UCSD-AML1 (cell line): ENCODE measurements around the gene UVRAG.

ENCODE experiments used
- DNase-seq: peaks from one replicate; lab custom pipeline; 2025; ENCODE audit not compliant: unreplicated experiment; lab: John Stamatoyannopoulos, UW

UVRAG gene

GRCh38 chr11:75814677-75815344, at the start of gene UVRAG:
TSS of gene UVRAG (plus strand) at chr11:75815210. CDS start at chr11:75815408, 198 bp downstream.
- peak; percentile 98 for DNase-seq

GRCh38 chr11:75766443-75767227, 48.4 kb upstream of the UVRAG start:
- DNase-seq: no peak

GRCh38 chr11:75767228-75767572, 47.8 kb upstream of the UVRAG start:
- no peak for DNase-seq

- DNase-seq: no peak
Measured at GRCh38 chr11:75767793-75768111, 47.3 kb upstream of the UVRAG start.

- peak; percentile 62 for DNase-seq
Measured at GRCh38 chr11:75768112-75768908, 46.7 kb upstream of the UVRAG start, which contains the start of gene DGAT2. TSS of gene DGAT2 (plus strand) at chr11:75768778. CDS start at chr11:75768992, 214 bp downstream.

- no peak for DNase-seq
Measured at GRCh38 chr11:75768909-75769771, 45.9 kb upstream of the UVRAG start.

GRCh38 chr11:75770102-75770501, 44.9 kb upstream of the UVRAG start:
- no peak for DNase-seq

GRCh38 chr11:75771646-75772410, 43.2 kb upstream of the UVRAG start:
- DNase-seq: no peak

GRCh38 chr11:75773595-75774353, 41.2 kb upstream of the UVRAG start:
- DNase-seq: no peak

- DNase-seq: no peak
Measured at GRCh38 chr11:75775056-75775455, 40.0 kb upstream of the UVRAG start.

- DNase-seq: no peak
Measured at GRCh38 chr11:75776546-75776945, 38.5 kb upstream of the UVRAG start.

- no peak for DNase-seq
Measured at GRCh38 chr11:75777461-75778110, 37.4 kb upstream of the UVRAG start.

- no peak for DNase-seq
Measured at GRCh38 chr11:75778962-75779361, 36.0 kb upstream of the UVRAG start.

- no peak for DNase-seq
Measured at GRCh38 chr11:75779960-75780359, 35.0 kb upstream of the UVRAG start.

GRCh38 chr11:75780888-75781287, 34.1 kb upstream of the UVRAG start:
- no peak for DNase-seq

- no peak for DNase-seq
Measured at GRCh38 chr11:75781296-75781695, 33.7 kb upstream of the UVRAG start.

- no peak for DNase-seq
Measured at GRCh38 chr11:75781831-75782230, 33.2 kb upstream of the UVRAG start.

GRCh38 chr11:75782540-75783263, 32.3 kb upstream of the UVRAG start:
- no peak for DNase-seq
